K562 (cell line): ENCODE results near the gene DLX4. TPM values are rescaled to one million over a fixed set of nuclear protein-coding genes. Genes with fewer than 3 reads are reported as not detected.

Source experiments
- ATAC-seq: fragments of 200-7000 bp; cut with Tn5 transposase; 3 replicates; pipeline ENCODE4 v1.9.1; 2020; ENCODE audit warnings: moderate library complexity
- BruUV-seq: library from RNA; stranded (reverse); fragments of 400-500 nt; replicated peaks from 2 replicates; lab custom pipeline; 2021; lab: Mats Ljungman, UMichigan
- CTCF ChIA-PET: fragments of 300-600 bp; formaldehyde crosslinking; extraction: SDS; loops from one replicate; lab custom pipeline; 2021; ENCODE audit warnings: low intra/inter-chr PET ratio; lab: Yijun Ruan, JAX
- POLR2A ChIA-PET: fragments of 300-600, 350-650 bp; sonication (Branson Sonifier 250); formaldehyde crosslinking; extraction: SDS; loops from one replicate; lab custom pipeline; 2021; ENCODE audit warnings: antibody characterized with exemption, inconsistent platforms; lab: Yijun Ruan, JAX
- DNase-seq, 4 experiments: peaks; one replicate each; pipeline versions ENCODE4 v3.0.0 to v3.0.0-alpha.2; 2011 to 2018; ENCODE audit warnings: low spot score in 3 of 4, mixed read lengths in 3 of 4; ENCODE audit errors: extremely low read depth in 1 of 4
- FAIRE-seq: peaks from 2 replicates; lab custom pipeline; 2011; peaks lifted over from hg19 to GRCh38; lab: Jason Lieb, UNC
- H2AFZ ChIP-seq: 2 replicates; pipeline ENCODE4 v1.6.0; 2011; ENCODE audit warnings: low read depth, low read length, control low read depth, inconsistent platforms
- H3K27ac ChIP-seq: fragments of 200-600 bp; 3 replicates; pipeline ENCODE4 v1.8.0; 2011; ENCODE audit warnings: low read depth, mild to moderate bottlenecking, control low read depth, inconsistent platforms, low read length, moderate library complexity, mixed read lengths; ENCODE audit errors: extremely low read depth
- H3K27me3 ChIP-seq, 2 experiments: fragments of 300-600 bp in 1 of 2; 2 replicates in 1 of 2; 3 replicates in 1 of 2; pipeline versions ENCODE4 v1.6.0 to v1.8.0; 2011; ENCODE audit warnings: inconsistent platforms in 2 of 2, low read length in 2 of 2, mild to moderate bottlenecking in 1 of 2, mixed read lengths in 1 of 2, moderate library complexity in 1 of 2; ENCODE audit not compliant: control insufficient read depth in 2 of 2, insufficient read depth in 2 of 2
- H3K36me3 ChIP-seq: fragments of 300-600 bp; 3 replicates; pipeline ENCODE4 v1.8.0; 2011; ENCODE audit warnings: mild to moderate bottlenecking, low read length, inconsistent platforms; ENCODE audit not compliant: control insufficient read depth, insufficient read depth
- H3K4me1 ChIP-seq, 2 experiments: fragments of 200-600 bp in 1 of 2; replicated peaks in 1 of 2; 2 replicates in 1 of 2; 3 replicates in 1 of 2; pipeline versions ENCODE4 v1.5.1 to v1.8.0; 2011; ENCODE audit warnings: inconsistent platforms in 2 of 2, low read length in 2 of 2, mild to moderate bottlenecking in 1 of 2, mixed read lengths in 1 of 2, moderate library complexity in 1 of 2; ENCODE audit not compliant: control insufficient read depth in 2 of 2, insufficient read depth in 2 of 2
- H3K4me2 ChIP-seq: 2 replicates; pipeline ENCODE4 v1.6.1; 2011; ENCODE audit warnings: low read length, control low read depth, inconsistent platforms, mixed read lengths; ENCODE audit not compliant: insufficient read depth
- H3K4me3 ChIP-seq: fragments of 200-600 bp; sonication (generic), shearing (Covaris generic); 2 replicates; pipeline ENCODE4 v1.5.1; 2016; ENCODE audit warnings: control low read depth, inconsistent platforms
- H3K79me2 ChIP-seq: fragments of 200-600 bp; 3 replicates; pipeline ENCODE4 v1.8.0; 2011; ENCODE audit warnings: low read length, inconsistent platforms; ENCODE audit not compliant: control insufficient read depth, insufficient read depth
- H3K9ac ChIP-seq, 2 experiments: 2 replicates each; pipeline versions ENCODE4 v1.6.0 to v1.6.1; 2011; ENCODE audit warnings: low read depth in 2 of 2, low read length in 2 of 2, control low read depth in 1 of 2, inconsistent platforms in 1 of 2, mild to moderate bottlenecking in 1 of 2, mixed read lengths in 1 of 2; ENCODE audit not compliant: insufficient read depth in 1 of 2
- H3K9me1 ChIP-seq: one replicate; pipeline ENCODE4 v1.6.0; 2011; ENCODE audit warnings: inconsistent platforms, mild to moderate bottlenecking, low read length, moderate library complexity; ENCODE audit not compliant: control insufficient read depth, insufficient read depth
- H3K9me3 ChIP-seq: replicated peaks from 2 replicates; pipeline ENCODE4 v1.5.1; 2011; ENCODE audit warnings: low read depth, low read length, inconsistent platforms; ENCODE audit not compliant: control insufficient read depth, insufficient read depth
- H4K20me1 ChIP-seq: replicated peaks from 2 replicates; pipeline ENCODE4 v1.6.1; 2011; ENCODE audit warnings: low read length, inconsistent platforms, mixed read lengths; ENCODE audit not compliant: control insufficient read depth, insufficient read depth
- DACH1 ChIP-seq: fragments of 450-650 bp; IDR thresholded peaks from 2 replicates; pipeline ENCODE4 v1.6.1; 2018; ENCODE audit not compliant: partially characterized antibody
- EP400 ChIP-seq: fragments of 450-650 bp; IDR thresholded peaks from 2 replicates; pipeline ENCODE4 v1.6.1; 2017; ENCODE audit warnings: antibody characterized with exemption, mild to moderate bottlenecking, moderate library complexity
- GATAD2A ChIP-seq: fragments of 450-650 bp; IDR thresholded peaks from 2 replicates; pipeline ENCODE4 v1.6.1; 2017
- ILK ChIP-seq: fragments of 450-650 bp; IDR thresholded peaks from 2 replicates; pipeline ENCODE4 v1.6.1; 2016; ENCODE audit warnings: missing genetic modification characterization, low read depth, mild to moderate bottlenecking, missing compliant biosample characterization, moderate library complexity, borderline replicate concordance
- KAT8 ChIP-seq: fragments of 450-650 bp; IDR thresholded peaks from 2 replicates; pipeline ENCODE4 v1.6.1; 2016; ENCODE audit warnings: low read depth, mild to moderate bottlenecking
- MNT ChIP-seq, 2 experiments: fragments of 450-650 bp; conservative IDR thresholded peaks; 2 replicates each; pipeline ENCODE4 v1.6.1; 2017; ENCODE audit warnings: mild to moderate bottlenecking in 2 of 2, moderate library complexity in 2 of 2
- NFIC ChIP-seq: fragments of 450-650 bp; IDR thresholded peaks from 2 replicates; pipeline ENCODE4 v1.6.1; 2017; ENCODE audit warnings: mild to moderate bottlenecking, inconsistent platforms
- PRMT5 ChIP-seq: sonication (generic); formaldehyde crosslinking; IDR thresholded peaks from 2 replicates; pipeline ENCODE4 v1.5.0; 2020; ENCODE audit warnings: missing genetic modification reagents
- SMARCC2 ChIP-seq: fragments of 450-650 bp; IDR thresholded peaks from 2 replicates; pipeline ENCODE4 v1.6.1; 2017; ENCODE audit warnings: antibody characterized with exemption, moderate library complexity, mild to moderate bottlenecking, low read depth
- SUPT5H ChIP-seq: fragments of 450-650 bp; IDR thresholded peaks from 2 replicates; pipeline ENCODE4 v1.6.1; 2016
- TAF9B ChIP-seq: fragments of 450-650 bp; IDR thresholded peaks from 2 replicates; pipeline ENCODE4 v1.6.1; 2018; ENCODE audit warnings: mild to moderate bottlenecking; ENCODE audit not compliant: partially characterized antibody
- ZNF644 ChIP-seq: fragments of 200-800 bp; sonication (Bioruptor generic); IDR thresholded peaks from 2 replicates; pipeline ENCODE4 v1.6.1; 2016; ENCODE audit warnings: low read depth, missing genetic modification characterization, missing compliant biosample characterization
- WGBS: fragments of 100-300 bp; shearing (Covaris generic); methylation state at CpG from one replicate; pipeline ENCODE4 v1.1.6; 2016; ENCODE audit warnings: low coverage, mixed read lengths; ENCODE audit not compliant: insufficient coverage; ENCODE audit errors: missing lambda C conversion rate; 5-methylcytosine and 5-hydroxymethylcytosine counted together
- in situ Hi-C: fragments of 300-500 bp; cut with MboI; formaldehyde crosslinking; loops from 4 replicates; pipeline ENCODE4 v1.15.0; 2018; ENCODE audit warnings: inconsistent platforms, mixed read lengths
- intact Hi-C: fragments of 100-400 bp; cut with micrococcal nuclease; formaldehyde crosslinking; loops from 2 replicates; pipeline ENCODE4 v1.14.2; 2022
- polyA plus RNA-seq, 8 experiments: library from polyadenylated mRNA; depleted of rRNA in 4 of 8; stranded (reverse) in 5 of 8; unstranded in 3 of 8; fragments of >200 nt; fragmentation: Nextera tagmentation in 2 of 8; fragmentation: Illumina TruSeq in 1 of 8; extraction: Ambion mirVana in 2 of 8; extraction: Trizol in 1 of 8; gene quantifications; 2 replicates each; pipeline versions ENCODE4 v1.2.1 to v1.2.3, GENCODE V29; 2011 to 2014; ENCODE audit warnings: inconsistent platforms in 1 of 8, missing spikeins in 1 of 8
- total RNA-seq, 7 experiments: library from RNA; depleted of rRNA in 6 of 7; stranded (reverse); fragments of >200 nt in 6 of 7; fragmentation: Illumina TruSeq in 2 of 7; extraction: Trizol in 2 of 7; gene quantifications; 2 replicates each; pipeline versions ENCODE4 v1.2.1 to v1.2.3, GENCODE V29; 2011 to 2021; ENCODE audit warnings: low replicate concordance in 1 of 7

DLX4 gene
- total and polyA plus RNA-seq, 9 of the 15 experiments (the other 6 are each of a cell fraction or from before 2014, with no cell fraction given) = 0.15 to 2.2 (median 0.58) TPM

- no peak for FAIRE-seq
- TF ChIP-seq PRMT5 (CRISPR knock-in tag) (no peak), DACH1 (no peak), TAF9B (no peak)
- ATAC-seq = no peak
- Histone ChIP-seq H3K9me1 (no peaks in the 10 kb centered on the region), H3K9me3 (no peaks in the 10 kb centered on the region), H3K79me2 (no peaks in the 10 kb centered on the region), H3K4me2 (no peak overlapping the region), H4K20me1 (peaks cover 3% of the 10 kb centered on the region; the same call in 1 of the 2 replicates), H3K36me3 (no peaks in the 10 kb centered on the region), H3K27ac (no peak overlapping the region), H3K4me1 (no peaks in the 10 kb centered on the region; a peak in 1 of 5 replicates), H3K9ac (no peak overlapping the region), H3K4me3 (no peak overlapping the region), H3K27me3 (peaks cover 14 to 62% of the 10 kb centered on the region in 2 experiments; a peak in 4 of 5 replicates), H2AFZ (no peak overlapping the region)
- WGBS = 0% methylated on average over 1 of the region's 1 CpG
- POLR2A ChIA-PET = interaction anchor here (1.1 kb wide), 1 partner anchor 12 kb away, joined by 3 read pairs; no protein-coding TSS in a partner anchor
- BruUV-seq = no TSS peak
- CTCF ChIA-PET = no interaction called here
- intact Hi-C loops = no loop called here
- DNase-seq = no peak
- in situ Hi-C loops = no loop called here
Observed at GRCh38 chr17:49955157-49955556, 13.8 kb upstream of the DLX4 start.

- H3K27ac ChIP-seq = no peak overlapping the region
- ChIA-PET POLR2A (no interaction called here), CTCF (no interaction called here)
- no peak overlapping the region for H3K4me2 ChIP-seq
- H4K20me1 ChIP-seq = peaks cover 3% of the 10 kb centered on the region; the same call in 1 of the 2 replicates
- in situ Hi-C loops = no loop called here
- H3K36me3 ChIP-seq = no peaks in the 10 kb centered on the region
- DNase-seq (no peak), ATAC-seq (no peak), FAIRE-seq (no peak)
- no peaks in the 10 kb centered on the region for H3K9me1 ChIP-seq
- intact Hi-C loops = no loop called here
- H2AFZ ChIP-seq = no peak overlapping the region
- no peaks in the 10 kb centered on the region for H3K79me2 ChIP-seq
- H3K9me3 ChIP-seq = no peaks in the 10 kb centered on the region
- H3K27me3 ChIP-seq = peaks cover 10 to 50% of the 10 kb centered on the region in 2 experiments; a peak in 4 of 5 replicates
- no TSS peak for BruUV-seq
- no peak overlapping the region for H3K4me3 ChIP-seq
- TF ChIP-seq KAT8 = no peak
- TF ChIP-seq SUPT5H = no peak
- TF ChIP-seq ZNF644 (tag) = no peak
- TF ChIP-seq SMARCC2 = no peak
- TF ChIP-seq EP400 = no peak
- TF ChIP-seq NFIC = no peak
- TF ChIP-seq ILK (tag) = no peak
- TF ChIP-seq MNT (conservative IDR thresholded peaks at IDR 0.05) = no peak
- TF ChIP-seq GATAD2A = no peak
- no peaks in the 10 kb centered on the region; a peak in 1 of 5 replicates for H3K4me1 ChIP-seq
- WGBS = 0% methylated on average over 4 of the region's 4 CpGs
- no peak overlapping the region for H3K9ac ChIP-seq
Observed at GRCh38 chr17:49956780-49957179, 12.2 kb upstream of the DLX4 start.
